Liver (tissue), 9 donors: ENCODE measurements around the gene ACKR3. TPM values are rescaled to one million over a fixed set of nuclear protein-coding genes. Genes with fewer than 3 reads are reported as not detected.

Experiments used
- DNase-seq: peaks from one replicate; pipeline ENCODE4 v3.0.0-alpha.2; 2017; ENCODE audit warnings: low spot score
- H3K27ac ChIP-seq, 2 donors: one replicate each; pipeline ENCODE4 v1.7.0; 2013; ENCODE audit warnings: inconsistent platforms in 2 of 2, low read length in 2 of 2, control low read depth in 1 of 2, low read depth in 1 of 2, mild to moderate bottlenecking in 1 of 2
- H3K27me3 ChIP-seq, 4 donors: one replicate each; pipeline versions ENCODE4 v1.6.1 to v1.7.0; 2013; ENCODE audit warnings: low read length in 3 of 4, inconsistent platforms in 1 of 4, mild to moderate bottlenecking in 1 of 4, moderate library complexity in 1 of 4; ENCODE audit not compliant: control insufficient read depth in 4 of 4, insufficient read depth in 4 of 4
- H3K36me3 ChIP-seq, 4 donors: one replicate each; pipeline versions ENCODE4 v1.6.1 to v1.7.0; 2013; ENCODE audit warnings: low read length in 3 of 4, mild to moderate bottlenecking in 3 of 4, low read depth in 1 of 4, moderate library complexity in 1 of 4; ENCODE audit not compliant: control insufficient read depth in 4 of 4, insufficient read depth in 3 of 4
- H3K4me1 ChIP-seq, 4 donors: one replicate each; pipeline versions ENCODE4 v1.6.1 to v1.7.0; 2013; ENCODE audit warnings: low read length in 3 of 4, mild to moderate bottlenecking in 3 of 4, moderate library complexity in 1 of 4; ENCODE audit not compliant: control insufficient read depth in 4 of 4, insufficient read depth in 4 of 4
- H3K4me3 ChIP-seq, 3 donors: one replicate each; pipeline versions ENCODE4 v1.6.1 to v1.7.0; 2013; ENCODE audit warnings: low read length in 3 of 3, control low read depth in 1 of 3, low read depth in 1 of 3, mild to moderate bottlenecking in 1 of 3
- H3K9ac ChIP-seq, 2 donors: one replicate each; pipeline ENCODE4 v1.7.0; 2013; ENCODE audit warnings: low read length in 2 of 2, mild to moderate bottlenecking in 2 of 2, moderate library complexity in 2 of 2, control low read depth in 1 of 2, low read depth in 1 of 2
- H3K9me3 ChIP-seq, 4 donors: one replicate each; pipeline versions ENCODE4 v1.6.1 to v1.7.0; 2013; ENCODE audit warnings: low read length in 3 of 4; ENCODE audit not compliant: control insufficient read depth in 4 of 4
- CTCF ChIP-seq: fragments of 150-350 bp; IDR thresholded peaks from 2 replicates; pipeline ENCODE4 v1.5.1; 2017; ENCODE audit warnings: improper control_type of control experiment, low read depth, low read length; ENCODE audit not compliant: missing input control
- EGR1 ChIP-seq, 2 donors: IDR thresholded peaks; 2 replicates each; pipeline ENCODE4 v1.6.1; 2016 to 2018; ENCODE audit warnings: antibody characterized with exemption in 2 of 2, low read depth in 2 of 2
- GABPA ChIP-seq, 2 donors: IDR thresholded peaks in 1 of 2; conservative IDR thresholded peaks in 1 of 2; 2 replicates each; pipeline ENCODE4 v1.6.1; 2016; ENCODE audit warnings: antibody characterized with exemption in 2 of 2, mild to moderate bottlenecking in 1 of 2, moderate library complexity in 1 of 2
- HNF4A ChIP-seq, 2 donors: conservative IDR thresholded peaks; 2 replicates each; pipeline ENCODE4 v1.6.1; 2016; ENCODE audit warnings: antibody characterized with exemption in 2 of 2, mild to moderate bottlenecking in 2 of 2
- HNF4G ChIP-seq: IDR thresholded peaks from 2 replicates; pipeline ENCODE4 v1.6.1; 2016; ENCODE audit warnings: antibody characterized with exemption
- JUND ChIP-seq, 2 donors: IDR thresholded peaks; 2 replicates each; pipeline ENCODE4 v1.6.1; 2016; ENCODE audit warnings: antibody characterized with exemption in 2 of 2
- NR2F2 ChIP-seq: IDR thresholded peaks from 2 replicates; pipeline ENCODE4 v1.6.1; 2016; ENCODE audit warnings: antibody characterized with exemption
- RAD21 ChIP-seq, 2 donors: IDR thresholded peaks; 2 replicates each; pipeline ENCODE4 v1.6.1; 2016; ENCODE audit warnings: antibody characterized with exemption in 2 of 2, mild to moderate bottlenecking in 2 of 2
- RXRA ChIP-seq, 2 donors: IDR thresholded peaks; 2 replicates each; pipeline ENCODE4 v1.6.1; 2017 to 2018; ENCODE audit warnings: antibody characterized with exemption in 2 of 2, mild to moderate bottlenecking in 1 of 2
- TAF1 ChIP-seq: conservative IDR thresholded peaks from 2 replicates; pipeline ENCODE4 v1.6.1; 2016; ENCODE audit warnings: antibody characterized with exemption, mild to moderate bottlenecking
- WGBS: extraction: QIAGEN DNeasy Blood & Tissue Kit; methylation state at CpG from one replicate; pipeline ENCODE4 v1.1.7; 2013; 5-methylcytosine and 5-hydroxymethylcytosine counted together
- polyA plus RNA-seq, 2 donors: library from polyadenylated mRNA; stranded (reverse) in 1 of 2; unstranded in 1 of 2; fragments of 200-250 nt in 1 of 2; fragments of >200 nt in 1 of 2; fragmentation: Nextera tagmentation in 1 of 2; extraction: Ambion mirVana in 1 of 2; gene quantifications; one replicate each; pipeline versions ENCODE4 v1.2.1 to v1.2.3, GENCODE V29; 2013 to 2015
- total RNA-seq, 2 donors: library from RNA; depleted of rRNA; stranded (reverse); fragments of >200 nt; gene quantifications; one replicate each; pipeline ENCODE4 v1.2.3, GENCODE V29; 2014
- TF ChIP-seq, protein P1 (sequence below): IDR thresholded peaks from 2 replicates; pipeline ENCODE4 v1.6.1; 2016; ENCODE audit warnings: antibody characterized with exemption
- TF ChIP-seq, protein P2 (sequence below): IDR thresholded peaks from 2 replicates; pipeline ENCODE4 v1.6.1; 2016; ENCODE audit warnings: antibody characterized with exemption
- TF ChIP-seq, protein P3 (sequence below): IDR thresholded peaks from 2 replicates; pipeline ENCODE4 v1.6.1; 2016; ENCODE audit warnings: antibody characterized with exemption
- donor health status: healthy.
- donor health status: healthy.
- donor health status: healthy.
- donor health status: healthy.
- donor health status: healthy.

ACKR3 gene
- total and polyA plus RNA-seq, 4 donors, result 1.6 to 6.0 (median 3.0) TPM

GRCh38 chr2:236554629-236555282, 14.9 kb upstream of the ACKR3 start:
- Histone ChIP-seq H3K36me3 (no peaks in the 10 kb centered on the region), H3K27me3 (peaks cover 0 to 2% (median 0%) of the 10 kb centered on the region in 4 donors), H3K4me3 (no peak overlapping the region), H3K4me1 (no peaks in the 10 kb centered on the region), H3K9ac (no peak overlapping the region), H3K27ac (no peak overlapping the region), H3K9me3 (no peaks in the 10 kb centered on the region)
- DNase-seq, result no peak
- no peak for TF ChIP-seq RAD21 (IDR thresholded peaks at IDR 0.05)
- TF ChIP-seq, protein P1, sequence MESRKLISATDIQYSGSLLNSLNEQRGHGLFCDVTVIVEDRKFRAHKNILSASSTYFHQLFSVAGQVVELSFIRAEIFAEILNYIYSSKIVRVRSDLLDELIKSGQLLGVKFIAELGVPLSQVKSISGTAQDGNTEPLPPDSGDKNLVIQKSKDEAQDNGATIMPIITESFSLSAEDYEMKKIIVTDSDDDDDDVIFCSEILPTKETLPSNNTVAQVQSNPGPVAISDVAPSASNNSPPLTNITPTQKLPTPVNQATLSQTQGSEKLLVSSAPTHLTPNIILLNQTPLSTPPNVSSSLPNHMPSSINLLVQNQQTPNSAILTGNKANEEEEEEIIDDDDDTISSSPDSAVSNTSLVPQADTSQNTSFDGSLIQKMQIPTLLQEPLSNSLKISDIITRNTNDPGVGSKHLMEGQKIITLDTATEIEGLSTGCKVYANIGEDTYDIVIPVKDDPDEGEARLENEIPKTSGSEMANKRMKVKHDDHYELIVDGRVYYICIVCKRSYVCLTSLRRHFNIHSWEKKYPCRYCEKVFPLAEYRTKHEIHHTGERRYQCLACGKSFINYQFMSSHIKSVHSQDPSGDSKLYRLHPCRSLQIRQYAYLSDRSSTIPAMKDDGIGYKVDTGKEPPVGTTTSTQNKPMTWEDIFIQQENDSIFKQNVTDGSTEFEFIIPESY, result no peak
- WGBS, result 85% methylated on average over 7 of the region's 7 CpGs

- Histone ChIP-seq H3K4me1 (no peaks in the 10 kb centered on the region), H3K9ac (no peak overlapping the region), H3K27ac (no peak overlapping the region), H3K36me3 (no peaks in the 10 kb centered on the region), H3K4me3 (no peak overlapping the region), H3K9me3 (no peaks in the 10 kb centered on the region), H3K27me3 (peaks cover 0 to 2% (median 0%) of the 10 kb centered on the region in 4 donors)
- no peak for DNase-seq
- TF ChIP-seq NR2F2, result no peak
- no peak for TF ChIP-seq RAD21 (IDR thresholded peaks at IDR 0.05)
- TF ChIP-seq GABPA (IDR thresholded peaks at IDR 0.05 in 1 of 2, conservative IDR thresholded peaks at IDR 0.05 in 1 of 2), result no peak
- no peak for TF ChIP-seq HNF4A (conservative IDR thresholded peaks at IDR 0.05)
- no peak for TF ChIP-seq CTCF
- TF ChIP-seq, protein P2, sequence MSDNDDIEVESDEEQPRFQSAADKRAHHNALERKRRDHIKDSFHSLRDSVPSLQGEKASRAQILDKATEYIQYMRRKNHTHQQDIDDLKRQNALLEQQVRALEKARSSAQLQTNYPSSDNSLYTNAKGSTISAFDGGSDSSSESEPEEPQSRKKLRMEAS, result no peak
- TF ChIP-seq, protein P3, sequence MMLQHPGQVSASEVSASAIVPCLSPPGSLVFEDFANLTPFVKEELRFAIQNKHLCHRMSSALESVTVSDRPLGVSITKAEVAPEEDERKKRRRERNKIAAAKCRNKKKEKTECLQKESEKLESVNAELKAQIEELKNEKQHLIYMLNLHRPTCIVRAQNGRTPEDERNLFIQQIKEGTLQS, result no peak
- no peak for TF ChIP-seq RXRA (IDR thresholded peaks at IDR 0.05)
- TF ChIP-seq, protein P1, result no peak
- TF ChIP-seq JUND (IDR thresholded peaks at IDR 0.05), result no peak
- TF ChIP-seq EGR1 (IDR thresholded peaks at IDR 0.05; ENCODE audit: low read depth in 2 of 2), result no peak
- no peak for TF ChIP-seq TAF1
- TF ChIP-seq HNF4G, result no peak
- 87% methylated on average over 1 of the region's 1 CpG for WGBS
Observed at GRCh38 chr2:236555481-236555880, 14.1 kb upstream of the ACKR3 start.
